Small intestine (tissue), 7 donors: ENCODE data around the gene DGAT2. TPM values are rescaled to one million over a fixed set of nuclear protein-coding genes. Genes with fewer than 3 reads are reported as not detected.

Experiments used
- DNase-seq, 2 donors: peaks; one replicate each; pipeline versions ENCODE4 v3.0.0 to v3.0.0-alpha.2; 2013
- FAIRE-seq: peaks from 2 replicates; lab custom pipeline; 2012; peaks lifted over from hg19 to GRCh38; lab: Jason Lieb, UNC
- H3K27ac ChIP-seq, 3 donors: one replicate each; pipeline ENCODE4 v1.5.1; 2013; ENCODE audit warnings: low read length in 2 of 3, mild to moderate bottlenecking in 2 of 3, control low read depth in 1 of 3, inconsistent platforms in 1 of 3, low read depth in 1 of 3, moderate library complexity in 1 of 3
- H3K27me3 ChIP-seq, 3 donors: one replicate each; pipeline ENCODE4 v1.6.1; 2013; ENCODE audit warnings: low read length in 3 of 3, inconsistent platforms in 1 of 3; ENCODE audit not compliant: control insufficient read depth in 3 of 3, insufficient read depth in 3 of 3
- H3K36me3 ChIP-seq, 3 donors: one replicate each; pipeline ENCODE4 v1.6.1; 2013; ENCODE audit warnings: low read length in 3 of 3, inconsistent platforms in 1 of 3, low read depth in 1 of 3, mild to moderate bottlenecking in 1 of 3, moderate library complexity in 1 of 3; ENCODE audit not compliant: control insufficient read depth in 3 of 3, insufficient read depth in 2 of 3
- H3K4me1 ChIP-seq, 3 donors: one replicate each; pipeline ENCODE4 v1.6.1; 2013; ENCODE audit warnings: low read length in 2 of 3, inconsistent platforms in 1 of 3, low read depth in 1 of 3, mild to moderate bottlenecking in 1 of 3, moderate library complexity in 1 of 3; ENCODE audit not compliant: control insufficient read depth in 3 of 3, insufficient read depth in 2 of 3
- H3K4me3 ChIP-seq, 3 donors: one replicate each; pipeline ENCODE4 v1.5.1; 2013; ENCODE audit warnings: low read length in 3 of 3, control low read depth in 1 of 3, inconsistent platforms in 1 of 3, low read depth in 1 of 3, mild to moderate bottlenecking in 1 of 3, moderate library complexity in 1 of 3
- H3K9me3 ChIP-seq, 2 donors: one replicate each; pipeline ENCODE4 v1.6.1; 2013; ENCODE audit warnings: low read depth in 1 of 2, low read length in 1 of 2; ENCODE audit not compliant: control insufficient read depth in 2 of 2, insufficient read depth in 1 of 2
- WGBS, 3 donors: extraction: QIAGEN DNeasy Blood & Tissue Kit; methylation state at CpG; one replicate each; pipeline ENCODE4 v1.1.7; 2013; 5-methylcytosine and 5-hydroxymethylcytosine counted together
- polyA plus RNA-seq, 4 donors: library from polyadenylated mRNA; stranded (reverse) in 3 of 4; unstranded in 1 of 4; fragments of 200-250 nt in 3 of 4; fragments of 120-200 nt in 1 of 4; gene quantifications; one replicate each; pipeline versions ENCODE4 v1.2.1 to v1.2.3, GENCODE V29; 2013
- donor health status: healthy with polysubstance abuse.
- donor health status: control.
- donor health status: control.
- donor health status: Bipolar disorder and iron deficiency.
- donor health status: healthy.

The DGAT2 gene
- polyA plus RNA-seq, 4 donors, result 5.8 to 97.5 (median 16.4) TPM

DNA sequence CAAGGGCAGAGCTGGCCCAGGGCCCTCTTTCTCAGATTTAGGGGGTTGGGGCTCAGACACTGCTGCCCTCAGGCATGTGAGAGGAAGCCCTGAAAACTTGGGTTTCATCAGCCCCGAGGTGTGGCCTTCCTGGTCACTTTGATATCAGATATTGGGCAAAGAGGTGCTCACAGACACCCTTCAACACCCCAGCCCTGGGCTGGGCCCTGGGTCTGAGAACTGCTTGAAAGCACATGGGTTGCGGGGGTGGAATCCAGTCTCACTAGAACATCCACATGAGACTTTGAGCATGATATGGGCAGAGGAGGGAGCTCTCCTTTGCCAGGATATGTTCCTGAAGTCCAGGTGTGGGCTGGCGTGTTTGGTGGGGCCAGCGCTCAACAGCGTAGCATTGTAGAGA is 10.4 kb downstream of the DGAT2 start:
- no peak for DNase-seq
- no peaks in the 10 kb centered on the region for H3K27me3 ChIP-seq
- H3K4me3 ChIP-seq, result no peak overlapping the region
- peaks cover 0 to 78% (median 0%) of the 10 kb centered on the region in 3 donors for H3K36me3 ChIP-seq
- no peak for FAIRE-seq
- H3K27ac ChIP-seq, result no peak overlapping the region
- no peaks in the 10 kb centered on the region for H3K9me3 ChIP-seq
- WGBS, 3 donors, result 87 to 93% (median 91%) methylated on average over 5 of the region's 5 CpGs
- H3K4me1 ChIP-seq, result peaks cover 0 to 14% (median 0%) of the 10 kb centered on the region in 3 donors

DNA sequence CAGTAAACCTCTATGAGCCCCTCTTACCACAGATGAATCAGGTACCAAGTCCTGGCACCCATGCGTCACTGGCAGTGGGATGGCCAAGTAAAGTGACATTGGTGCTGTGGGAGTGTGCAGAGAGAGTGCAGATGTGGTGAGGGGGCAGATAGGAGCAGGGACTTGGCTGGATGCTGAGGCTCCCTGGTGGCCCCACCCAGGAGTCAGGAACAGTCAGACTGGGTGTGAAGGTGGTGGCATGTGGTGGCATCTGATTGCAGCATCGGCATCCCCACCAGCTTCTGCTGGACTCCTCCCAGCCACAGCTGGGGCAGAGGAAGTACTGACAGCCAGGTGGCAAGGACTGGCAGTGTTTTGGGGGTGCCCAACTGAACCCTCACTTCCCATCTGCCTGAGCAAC is 11.4 kb downstream of the DGAT2 start:
- peaks cover 0 to 24% (median 0%) of the 10 kb centered on the region in 3 donors for H3K4me1 ChIP-seq
- H3K36me3 ChIP-seq, result peaks cover 0 to 79% (median 0%) of the 10 kb centered on the region in 3 donors
- H3K4me3 ChIP-seq, result no peak overlapping the region
- 55 to 77% (median 72%) methylated on average over 2 of the region's 2 CpGs for WGBS, 3 donors
- FAIRE-seq (no peak), DNase-seq (no peak)
- no peaks in the 10 kb centered on the region for H3K9me3 ChIP-seq
- H3K27ac ChIP-seq, result no peak overlapping the region
- H3K27me3 ChIP-seq, result no peaks in the 10 kb centered on the region

GRCh38 chr11:75780888-75781287 is 12.3 kb downstream of the DGAT2 start:
- Histone ChIP-seq H3K36me3 (peaks cover 0 to 80% (median 0%) of the 10 kb centered on the region in 3 donors), H3K4me3 (no peak overlapping the region), H3K27me3 (no peaks in the 10 kb centered on the region), H3K9me3 (no peaks in the 10 kb centered on the region), H3K27ac (no peak overlapping the region), H3K4me1 (peaks cover 0 to 33% (median 0%) of the 10 kb centered on the region in 3 donors)
- DNase-seq (no peak), FAIRE-seq (no peak)
- 87 to 92% (median 92%) methylated on average over 3 of the region's 3 CpGs for WGBS, 3 donors

GRCh38 chr11:75781296-75781695 is 12.7 kb downstream of the DGAT2 start:
- Histone ChIP-seq H3K9me3 (no peaks in the 10 kb centered on the region), H3K36me3 (peaks cover 0 to 79% (median 0%) of the 10 kb centered on the region in 3 donors), H3K27ac (no peak overlapping the region), H3K4me1 (peaks cover 0 to 38% (median 0%) of the 10 kb centered on the region in 3 donors), H3K27me3 (no peaks in the 10 kb centered on the region), H3K4me3 (no peak overlapping the region)
- 90 to 93% (median 93%) methylated on average over 7 of the region's 7 CpGs for WGBS, 3 donors
- no peak for DNase-seq
- FAIRE-seq, result no peak

DNA sequence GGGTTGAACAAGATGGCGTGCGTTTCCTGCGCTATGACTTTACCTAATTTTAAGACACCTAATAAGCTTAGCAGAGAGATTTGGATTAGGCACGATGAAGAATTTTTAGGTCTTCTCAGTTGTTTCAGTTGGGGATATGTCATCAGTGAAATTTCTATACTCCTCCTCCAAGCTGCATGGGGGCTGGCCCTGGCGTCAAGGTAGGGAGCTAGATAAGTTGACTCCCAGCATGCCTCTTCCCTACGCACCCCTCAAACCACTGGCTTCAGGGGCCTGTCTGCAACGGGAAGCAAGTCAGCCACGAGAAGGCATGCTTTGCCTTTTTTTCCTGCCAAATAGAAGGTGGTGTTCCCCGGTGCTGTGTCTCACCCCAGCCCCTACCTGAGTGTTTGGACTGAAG is 13.3 kb downstream of the DGAT2 start:
- no peaks in the 10 kb centered on the region for H3K27me3 ChIP-seq
- FAIRE-seq, result no peak
- DNase-seq, result no peak
- H3K4me1 ChIP-seq, result peaks cover 0 to 41% (median 0%) of the 10 kb centered on the region in 3 donors
- no peak overlapping the region for H3K4me3 ChIP-seq
- no peak overlapping the region for H3K27ac ChIP-seq
- no peaks in the 10 kb centered on the region for H3K9me3 ChIP-seq
- WGBS, 3 donors, result 93% methylated on average over 9 of the region's 9 CpGs
- H3K36me3 ChIP-seq, result peaks cover 0 to 74% (median 0%) of the 10 kb centered on the region in 3 donors

- no peaks in the 10 kb centered on the region for H3K9me3 ChIP-seq
- FAIRE-seq (no peak), DNase-seq (no peak)
- H3K4me3 ChIP-seq, result no peak overlapping the region
- H3K27ac ChIP-seq, result no peak overlapping the region
- peaks cover 0 to 48% (median 0%) of the 10 kb centered on the region in 3 donors for H3K4me1 ChIP-seq
- 94 to 98% (median 95%) methylated on average over 4 of the region's 4 CpGs for WGBS, 3 donors
- no peaks in the 10 kb centered on the region for H3K27me3 ChIP-seq
- peaks cover 0 to 73% (median 0%) of the 10 kb centered on the region in 3 donors for H3K36me3 ChIP-seq
Measured at GRCh38 chr11:75782540-75783263, 14.1 kb downstream of the DGAT2 start.

- 83 to 89% (median 83%) methylated on average over 4 of the region's 4 CpGs for WGBS, 3 donors
- Histone ChIP-seq H3K9me3 (no peaks in the 10 kb centered on the region), H3K36me3 (peaks cover 0 to 75% (median 0%) of the 10 kb centered on the region in 3 donors), H3K4me3 (no peak overlapping the region), H3K27ac (no peak overlapping the region), H3K4me1 (peaks cover 0 to 48% (median 0%) of the 10 kb centered on the region in 3 donors), H3K27me3 (no peaks in the 10 kb centered on the region)
- DNase-seq, result no peak
- FAIRE-seq, result no peak
Measured at GRCh38 chr11:75783416-75784084, 15.0 kb downstream of the DGAT2 start.

DNA sequence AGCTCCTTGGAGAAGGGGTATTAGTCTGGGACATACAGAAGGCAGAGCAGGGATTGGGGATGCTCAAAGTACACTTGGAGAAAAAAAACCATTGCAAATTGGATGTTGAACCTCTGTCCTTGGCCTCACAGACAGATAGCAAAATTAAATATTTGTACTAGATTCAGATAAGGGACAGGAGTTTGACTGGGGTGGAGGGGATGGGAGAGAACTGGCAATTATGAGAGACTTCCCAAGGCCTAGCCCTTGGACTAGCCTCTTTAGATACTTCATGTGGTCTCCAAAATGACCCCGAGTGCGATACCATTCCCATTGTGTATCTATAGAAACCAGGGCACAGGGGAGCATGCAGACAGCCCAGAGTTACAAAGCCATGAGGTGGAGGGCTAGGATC is 15.5 kb downstream of the DGAT2 start:
- Histone ChIP-seq H3K36me3 (peaks cover 0 to 76% (median 0%) of the 10 kb centered on the region in 3 donors), H3K4me1 (peaks cover 0 to 48% (median 0%) of the 10 kb centered on the region in 3 donors), H3K9me3 (no peaks in the 10 kb centered on the region), H3K4me3 (no peak overlapping the region), H3K27me3 (no peaks in the 10 kb centered on the region), H3K27ac (no peak overlapping the region)
- no peak for DNase-seq
- FAIRE-seq, result no peak
- WGBS, 3 donors, result 93 to 100% (median 95%) methylated on average over 2 of the region's 2 CpGs
